ENCODE results near the gene HAND2. TPM values are rescaled to one million over a fixed set of nuclear protein-coding genes. Genes with fewer than 3 reads are reported as not detected.

The HAND2 gene
- total RNA-seq, 1 donor from 2014 or later, result not detected

Other genes with a start within 250 kb of the HAND2 start
- gene HMGB2, start 195.9 kb downstream of the HAND2 start, total RNA-seq, result 20.4 TPM
- gene SAP30, start 159.3 kb downstream of the HAND2 start, total RNA-seq, result 24.5 TPM
- 2.8 TPM for gene SCRG1, start 131.1 kb downstream of the HAND2 start, total RNA-seq